LNCaP clone FGC (cell line): ENCODE data around the gene NQO2.

Experiments
- DNase-seq: peaks from one replicate; pipeline ENCODE4 v3.0.0-alpha.2; 2011; ENCODE audit warnings: low read depth
- H3K4me3 ChIP-seq: 2 replicates; pipeline ENCODE4 v1.5.1; 2011; ENCODE audit warnings: mild to moderate bottlenecking, low read depth, low read length, control low read depth
- TF ChIP-seq, protein P1 (sequence below): IDR thresholded peaks from 2 replicates; pipeline ENCODE4 v1.5.1; 2012; ENCODE audit warnings: mild to moderate bottlenecking; ENCODE audit not compliant: control insufficient read depth, insufficient read depth; ENCODE audit errors: extremely low read depth

Gene NQO2

DNA sequence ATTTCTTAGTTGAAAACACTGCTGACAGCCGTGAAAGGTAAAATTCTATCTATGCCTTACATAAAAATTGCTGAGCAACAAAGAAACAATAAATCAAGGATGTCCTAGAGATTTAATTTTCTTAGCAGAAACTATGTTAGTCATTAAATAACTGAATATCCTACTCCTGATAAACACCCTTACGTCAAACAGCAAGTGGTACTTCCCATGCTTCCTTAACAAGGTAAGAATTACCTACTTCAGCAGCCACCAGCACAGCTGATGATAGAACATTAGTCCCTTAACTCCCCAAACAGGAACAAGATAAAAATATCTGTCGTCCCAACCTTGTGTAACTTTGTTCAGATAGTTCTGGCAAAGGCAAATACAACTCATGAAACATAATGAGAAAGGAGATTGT is 37.1 kb upstream of the NQO2 start:
- H3K4me3 ChIP-seq = peak overlapping the region; percentile 55
- DNase-seq = no peak
- TF ChIP-seq, protein P1, sequence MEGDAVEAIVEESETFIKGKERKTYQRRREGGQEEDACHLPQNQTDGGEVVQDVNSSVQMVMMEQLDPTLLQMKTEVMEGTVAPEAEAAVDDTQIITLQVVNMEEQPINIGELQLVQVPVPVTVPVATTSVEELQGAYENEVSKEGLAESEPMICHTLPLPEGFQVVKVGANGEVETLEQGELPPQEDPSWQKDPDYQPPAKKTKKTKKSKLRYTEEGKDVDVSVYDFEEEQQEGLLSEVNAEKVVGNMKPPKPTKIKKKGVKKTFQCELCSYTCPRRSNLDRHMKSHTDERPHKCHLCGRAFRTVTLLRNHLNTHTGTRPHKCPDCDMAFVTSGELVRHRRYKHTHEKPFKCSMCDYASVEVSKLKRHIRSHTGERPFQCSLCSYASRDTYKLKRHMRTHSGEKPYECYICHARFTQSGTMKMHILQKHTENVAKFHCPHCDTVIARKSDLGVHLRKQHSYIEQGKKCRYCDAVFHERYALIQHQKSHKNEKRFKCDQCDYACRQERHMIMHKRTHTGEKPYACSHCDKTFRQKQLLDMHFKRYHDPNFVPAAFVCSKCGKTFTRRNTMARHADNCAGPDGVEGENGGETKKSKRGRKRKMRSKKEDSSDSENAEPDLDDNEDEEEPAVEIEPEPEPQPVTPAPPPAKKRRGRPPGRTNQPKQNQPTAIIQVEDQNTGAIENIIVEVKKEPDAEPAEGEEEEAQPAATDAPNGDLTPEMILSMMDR = no peak

DNA sequence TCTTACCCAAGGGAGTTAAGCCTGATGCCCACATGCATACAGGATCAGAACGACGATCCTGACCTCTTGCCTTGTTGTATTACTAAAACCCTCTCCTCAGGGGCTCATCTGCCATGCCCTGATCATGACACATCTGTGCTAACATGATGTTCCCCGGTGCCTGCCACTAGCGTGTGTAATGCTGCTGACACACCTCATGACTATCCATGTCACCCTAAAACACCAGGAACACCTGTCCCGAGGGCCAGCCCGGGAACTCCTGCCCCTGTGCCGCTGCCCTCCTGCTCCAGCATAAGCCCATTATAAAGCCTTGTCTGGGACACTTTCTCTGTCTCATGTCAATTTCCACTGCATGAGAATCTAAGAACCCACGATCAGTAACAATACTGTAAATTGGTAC is 35.9 kb upstream of the NQO2 start:
- H3K4me3 ChIP-seq = no peak overlapping the region
- TF ChIP-seq, protein P1 = no peak
- no peak for DNase-seq

DNA sequence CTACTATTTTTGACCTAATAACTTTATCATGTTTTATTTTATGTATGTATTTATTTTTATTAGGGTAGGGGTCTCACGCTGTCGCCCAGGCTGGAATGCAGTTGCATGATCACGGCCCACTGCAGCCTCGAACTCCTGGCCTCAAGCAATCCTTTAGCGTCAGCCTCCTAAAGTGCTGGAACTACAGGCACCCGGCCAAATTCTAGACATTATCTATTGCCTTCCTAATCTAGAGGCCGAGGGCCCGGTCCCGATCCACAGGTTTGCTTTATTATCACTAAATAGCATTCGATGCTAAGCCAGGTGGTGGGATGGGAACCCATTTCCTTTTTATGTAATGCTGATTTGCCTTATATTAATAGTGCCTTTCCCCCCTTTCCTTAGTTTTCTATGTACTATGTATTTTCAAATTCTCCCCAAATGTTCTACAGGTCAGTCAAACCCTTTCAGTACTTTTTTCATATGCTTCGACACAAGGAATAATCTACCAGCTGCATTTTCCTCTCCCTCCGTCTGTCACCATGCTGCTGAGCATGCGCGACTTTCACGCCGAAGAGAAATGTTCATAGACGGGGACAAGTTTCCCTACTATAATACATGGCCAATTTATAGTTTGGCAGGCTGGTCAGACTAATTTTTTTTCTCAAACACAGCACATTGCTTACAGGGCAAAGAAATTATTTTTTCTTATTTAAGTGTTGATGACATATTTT is 34.7 kb upstream of the NQO2 start:
- TF ChIP-seq, protein P1 = no peak
- DNase-seq = no peak
- H3K4me3 ChIP-seq = no peak overlapping the region

DNA sequence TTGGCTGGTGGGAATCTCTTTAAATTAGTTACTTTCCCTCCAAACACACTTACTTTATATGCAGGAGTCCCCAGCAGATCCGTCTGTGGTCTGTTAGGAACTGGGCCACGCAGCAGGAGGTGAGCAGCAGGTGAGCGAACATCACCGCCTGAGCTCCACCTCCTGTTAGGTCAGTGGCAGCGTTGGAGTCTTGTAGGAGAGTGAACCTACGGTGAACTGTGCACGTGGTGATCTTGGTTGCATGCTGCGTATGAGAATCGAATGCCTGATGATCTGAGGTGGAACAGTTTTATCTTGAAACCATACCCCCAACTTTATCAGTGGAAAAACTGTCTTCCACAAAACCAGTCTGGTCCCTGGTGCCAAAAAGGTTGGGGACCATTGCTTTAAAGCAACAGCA is 33.3 kb upstream of the NQO2 start:
- H3K4me3 ChIP-seq = no peak overlapping the region
- DNase-seq = no peak
- TF ChIP-seq, protein P1 = no peak

DNA sequence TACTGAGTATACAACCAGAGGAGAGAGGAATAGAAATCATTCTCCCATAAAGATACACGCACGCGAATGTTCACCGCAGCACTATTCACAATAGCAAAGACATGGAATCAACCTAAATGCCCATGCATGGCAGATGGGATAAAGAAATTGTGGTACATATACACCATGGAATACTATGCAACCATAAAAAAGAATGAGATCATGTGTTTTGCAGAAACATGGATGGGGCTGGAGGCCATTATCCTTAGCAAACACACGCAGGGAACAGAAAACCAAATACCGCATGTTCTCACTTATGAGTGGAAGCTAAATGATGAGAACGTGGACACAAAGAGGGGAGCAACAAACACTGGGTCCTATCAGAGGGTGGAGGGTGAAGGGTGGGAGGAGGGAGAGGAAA is 31.8 kb upstream of the NQO2 start:
- no peak overlapping the region for H3K4me3 ChIP-seq
- TF ChIP-seq, protein P1 = no peak
- DNase-seq = no peak

DNA sequence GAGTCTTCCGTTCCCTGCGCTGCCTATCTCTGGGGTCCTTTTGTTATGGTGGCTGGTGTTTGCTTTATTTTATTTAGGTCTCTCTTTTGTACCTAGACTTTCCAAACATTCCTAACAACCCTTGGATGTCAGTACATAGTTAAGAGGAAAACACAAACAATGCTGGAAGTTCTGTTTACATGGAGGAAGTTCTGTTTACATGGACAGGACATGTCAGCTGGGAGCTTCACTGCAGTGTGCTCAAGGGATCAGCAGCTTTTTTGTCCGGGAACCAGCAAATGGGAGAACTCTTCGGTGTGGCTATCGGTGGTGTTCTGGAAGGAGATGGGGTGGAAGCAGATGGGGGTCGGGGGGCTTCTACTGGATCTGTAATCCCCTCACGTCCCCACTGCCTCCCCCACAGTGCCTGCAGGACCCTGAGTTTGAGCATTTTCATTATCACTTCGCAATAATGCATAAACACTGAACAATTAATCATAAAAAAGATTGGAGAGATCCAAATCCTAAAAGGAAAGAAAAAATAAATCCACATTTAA is 31.0 kb upstream of the NQO2 start:
- H3K4me3 ChIP-seq = peak overlapping the region; percentile 20; the same call in 1 of the 2 replicates
- no peak for DNase-seq
- TF ChIP-seq, protein P1 = no peak

DNA sequence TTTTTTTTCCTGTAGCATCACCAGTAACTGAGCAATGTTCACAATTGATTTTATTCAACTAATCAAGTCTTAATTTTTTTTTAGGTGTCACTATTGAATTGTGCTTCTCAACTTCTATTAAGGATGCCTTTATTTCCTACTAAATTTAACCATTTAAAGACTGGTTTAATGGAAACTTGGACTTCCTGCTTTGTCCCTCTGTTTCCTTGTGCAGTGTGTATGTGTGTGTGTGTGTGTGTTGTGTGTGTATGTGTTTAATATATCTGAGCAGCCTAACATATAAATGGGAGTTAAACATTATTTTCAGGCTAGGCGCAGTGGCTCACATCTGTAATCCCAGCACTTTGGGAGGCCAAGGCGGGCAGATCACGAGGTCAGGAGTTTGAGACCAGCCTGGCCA is 30.1 kb upstream of the NQO2 start:
- TF ChIP-seq, protein P1 = no peak
- DNase-seq = no peak
- no peak overlapping the region for H3K4me3 ChIP-seq
